ENCODE measurements around the gene RASA4B.
"Not testable (repeated sequence)": the region's sequence is repeated elsewhere in the genome, so short reads cannot be mapped to it uniquely, and the experiment has no call there.

The RASA4B gene

GRCh38 chr7:102457352-102457924, 60.1 kb downstream of the RASA4B start:
- TF ChIP-seq, protein P1, sequence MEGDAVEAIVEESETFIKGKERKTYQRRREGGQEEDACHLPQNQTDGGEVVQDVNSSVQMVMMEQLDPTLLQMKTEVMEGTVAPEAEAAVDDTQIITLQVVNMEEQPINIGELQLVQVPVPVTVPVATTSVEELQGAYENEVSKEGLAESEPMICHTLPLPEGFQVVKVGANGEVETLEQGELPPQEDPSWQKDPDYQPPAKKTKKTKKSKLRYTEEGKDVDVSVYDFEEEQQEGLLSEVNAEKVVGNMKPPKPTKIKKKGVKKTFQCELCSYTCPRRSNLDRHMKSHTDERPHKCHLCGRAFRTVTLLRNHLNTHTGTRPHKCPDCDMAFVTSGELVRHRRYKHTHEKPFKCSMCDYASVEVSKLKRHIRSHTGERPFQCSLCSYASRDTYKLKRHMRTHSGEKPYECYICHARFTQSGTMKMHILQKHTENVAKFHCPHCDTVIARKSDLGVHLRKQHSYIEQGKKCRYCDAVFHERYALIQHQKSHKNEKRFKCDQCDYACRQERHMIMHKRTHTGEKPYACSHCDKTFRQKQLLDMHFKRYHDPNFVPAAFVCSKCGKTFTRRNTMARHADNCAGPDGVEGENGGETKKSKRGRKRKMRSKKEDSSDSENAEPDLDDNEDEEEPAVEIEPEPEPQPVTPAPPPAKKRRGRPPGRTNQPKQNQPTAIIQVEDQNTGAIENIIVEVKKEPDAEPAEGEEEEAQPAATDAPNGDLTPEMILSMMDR (IDR thresholded peaks at IDR 0.05): no peak
- peaks cover 0 to 4% of the 10 kb centered on the region in 2 experiments for H3K4me1 ChIP-seq (ENCODE audit: control insufficient read depth in 1 of 2, insufficient read depth in 1 of 2, low read depth in 1 of 2, low read length in 1 of 2)
- no peaks in the 10 kb centered on the region for H3K9me3 ChIP-seq
- H3K27ac ChIP-seq: no peak overlapping the region
- H3K4me3 ChIP-seq (ENCODE audit: low read depth in 1 of 2, low read length in 1 of 2): no peak overlapping the region
- peaks cover 64% of the 10 kb centered on the region for H3K36me3 ChIP-seq
- no peaks in the 10 kb centered on the region for H3K27me3 ChIP-seq

DNA sequence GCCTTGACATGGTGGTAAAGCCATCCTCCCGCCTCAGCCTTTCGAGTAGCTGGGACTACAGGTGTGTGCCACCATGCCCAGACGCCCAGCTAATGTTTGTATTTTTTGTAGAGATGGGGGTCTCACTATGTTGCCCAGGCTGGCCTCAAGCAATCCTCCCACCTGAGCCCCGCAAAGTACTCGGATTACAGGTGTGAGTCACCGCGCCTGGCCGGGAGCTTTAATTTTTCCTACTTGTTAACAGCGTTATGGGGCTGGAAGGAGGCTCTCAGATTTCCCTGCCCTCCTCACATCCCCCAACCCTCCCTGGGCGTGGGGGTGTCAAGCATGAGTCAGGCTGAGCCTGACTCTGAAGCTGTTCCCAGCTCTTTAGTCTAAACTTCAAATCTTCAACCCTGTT, 61.2 kb downstream of the RASA4B start:
- Histone ChIP-seq H3K36me3 (peaks cover 75% of the 10 kb centered on the region), H3K4me1 (ENCODE audit: control insufficient read depth in 1 of 2, insufficient read depth in 1 of 2, low read depth in 1 of 2, low read length in 1 of 2) (peaks cover 0 to 4% of the 10 kb centered on the region in 2 experiments), H3K27ac (no peak overlapping the region), H3K9me3 (no peaks in the 10 kb centered on the region), H3K4me3 (ENCODE audit: low read depth in 1 of 2, low read length in 1 of 2) (no peak overlapping the region), H3K27me3 (no peaks in the 10 kb centered on the region)
- TF ChIP-seq, protein P1 (IDR thresholded peaks at IDR 0.05): no peak

GRCh38 chr7:102455596-102455995, 62.0 kb downstream of the RASA4B start:
- TF ChIP-seq, protein P1 (IDR thresholded peaks at IDR 0.05): no peak
- Histone ChIP-seq H3K4me1 (ENCODE audit: control insufficient read depth in 1 of 2, insufficient read depth in 1 of 2, low read depth in 1 of 2, low read length in 1 of 2) (peaks cover 0 to 3% of the 10 kb centered on the region in 2 experiments), H3K36me3 (peaks cover 78% of the 10 kb centered on the region), H3K4me3 (ENCODE audit: low read depth in 1 of 2, low read length in 1 of 2) (no peak overlapping the region), H3K9me3 (no peaks in the 10 kb centered on the region), H3K27me3 (no peaks in the 10 kb centered on the region), H3K27ac (no peak overlapping the region)

DNA sequence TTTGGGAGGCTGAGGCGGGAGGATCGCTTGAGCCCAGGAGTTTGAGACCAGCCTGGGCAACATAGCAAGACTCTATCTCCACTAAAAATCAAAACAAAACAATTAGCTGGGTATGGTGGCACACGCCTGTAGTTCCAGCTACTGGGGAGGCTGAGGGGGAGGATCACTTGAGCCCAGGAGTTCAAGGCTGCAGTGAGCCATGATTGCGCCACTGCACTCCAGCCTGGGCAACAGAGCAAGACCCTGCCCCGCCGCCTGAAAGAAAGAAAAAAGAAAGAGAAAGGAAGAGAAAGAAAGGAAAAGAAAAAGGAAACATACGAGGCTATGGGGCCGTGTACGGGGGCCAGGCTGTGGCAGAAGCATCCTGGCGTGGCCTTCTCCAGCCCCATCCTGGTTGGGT, 62.6 kb downstream of the RASA4B start:
- H3K36me3 ChIP-seq: peaks cover 84% of the 10 kb centered on the region
- not testable (repeated sequence) for H3K4me3 ChIP-seq (ENCODE audit: low read depth in 1 of 2, low read length in 1 of 2)

GRCh38 chr7:102454468-102454867, 63.1 kb downstream of the RASA4B start:
- TF ChIP-seq, protein P1 (IDR thresholded peaks at IDR 0.05): no peak
- H3K36me3 ChIP-seq: peaks cover 86% of the 10 kb centered on the region
- no peaks in the 10 kb centered on the region for H3K27me3 ChIP-seq
- H3K4me3 ChIP-seq (ENCODE audit: low read depth in 1 of 2, low read length in 1 of 2): no peak overlapping the region
- H3K4me1 ChIP-seq (ENCODE audit: control insufficient read depth in 1 of 2, insufficient read depth in 1 of 2, low read depth in 1 of 2, low read length in 1 of 2): no peaks in the 10 kb centered on the region
- H3K27ac ChIP-seq: peak overlapping the region; percentile 15
- no peaks in the 10 kb centered on the region for H3K9me3 ChIP-seq

More for the DNA sequence above, 62.6 kb downstream of the RASA4B start:
- H3K27ac ChIP-seq; H3K9me3 ChIP-seq; H3K4me1 ChIP-seq (ENCODE audit: control insufficient read depth in 1 of 2, insufficient read depth in 1 of 2, low read depth in 1 of 2, low read length in 1 of 2); H3K27me3 ChIP-seq: not testable (repeated sequence)

- Histone ChIP-seq H3K4me1 (ENCODE audit: control insufficient read depth in 1 of 2, insufficient read depth in 1 of 2, low read depth in 1 of 2, low read length in 1 of 2) (no peaks in the 10 kb centered on the region), H3K36me3 (peaks cover 87% of the 10 kb centered on the region), H3K4me3 (ENCODE audit: low read depth in 1 of 2, low read length in 1 of 2) (no peak overlapping the region), H3K27me3 (no peaks in the 10 kb centered on the region), H3K27ac (peak overlapping the region; percentile 33), H3K9me3 (no peaks in the 10 kb centered on the region)
- TF ChIP-seq, protein P1 (IDR thresholded peaks at IDR 0.05): no peak
Observed at GRCh38 chr7:102453319-102453718, 64.3 kb downstream of the RASA4B start.
